HG02798 (cell line): ENCODE results near the gene CFAP97D2.
A peak's percentile ranks its signal among the peaks of the same experiment; 100 is the strongest.
"Not testable (repeated sequence)": the region's sequence is repeated elsewhere in the genome, so short reads cannot be mapped to it uniquely, and the experiment has no call there.

Experiments
- ATAC-seq: cut with Tn5 transposase; IDR thresholded peaks from one replicate; pipeline ENCODE4 v1.9.1; 2021; ENCODE audit warnings: mild to moderate bottlenecking; ENCODE audit not compliant: unreplicated experiment, poor library complexity

The CFAP97D2 gene

DNA sequence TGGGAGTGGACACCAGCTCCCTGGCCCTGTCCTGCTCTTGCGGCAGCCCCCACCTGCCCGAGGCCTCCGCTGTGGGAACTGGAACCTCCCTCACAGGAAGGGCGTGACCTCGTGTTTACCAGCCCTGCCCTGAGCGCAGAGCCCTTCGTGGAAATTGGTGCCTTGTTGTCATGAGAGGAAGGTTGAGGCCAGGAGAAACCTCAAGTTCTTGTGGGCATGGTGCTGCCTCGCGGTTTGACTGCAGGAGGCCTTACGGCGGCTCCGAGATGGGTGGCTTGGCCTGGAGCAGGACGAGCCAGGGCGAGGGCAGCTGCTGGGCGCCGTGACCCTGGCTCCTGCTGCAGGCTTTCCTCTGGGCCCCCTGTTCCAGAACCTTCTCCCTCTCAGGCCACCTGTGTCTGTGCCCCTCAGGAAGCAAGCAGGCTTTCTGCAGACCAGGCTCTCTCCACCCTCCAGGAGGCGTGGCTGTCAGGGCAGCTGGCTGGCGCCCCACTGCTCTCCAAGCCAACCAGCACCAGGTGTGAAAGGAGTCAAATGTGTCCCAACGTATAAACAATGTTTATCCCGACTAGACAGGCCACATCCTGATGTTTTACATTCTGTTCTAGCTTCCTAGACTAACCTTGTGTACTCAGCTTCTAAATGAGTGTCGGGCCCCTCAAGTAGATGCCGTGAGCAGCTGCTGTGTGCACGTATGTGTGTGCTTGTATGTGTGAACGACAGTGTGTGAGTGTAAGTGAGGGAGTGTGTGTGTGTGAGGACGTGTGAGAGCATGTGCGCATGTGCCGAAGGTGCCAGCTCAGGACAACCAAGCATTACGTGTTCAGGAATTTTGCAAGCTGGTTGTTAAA lies 36.2 kb upstream of the CFAP97D2 start:
- ATAC-seq: no peak

- peak; percentile 61 for ATAC-seq
Measured at GRCh38 chr13:114143806-114144605, 35.1 kb upstream of the CFAP97D2 start.

DNA sequence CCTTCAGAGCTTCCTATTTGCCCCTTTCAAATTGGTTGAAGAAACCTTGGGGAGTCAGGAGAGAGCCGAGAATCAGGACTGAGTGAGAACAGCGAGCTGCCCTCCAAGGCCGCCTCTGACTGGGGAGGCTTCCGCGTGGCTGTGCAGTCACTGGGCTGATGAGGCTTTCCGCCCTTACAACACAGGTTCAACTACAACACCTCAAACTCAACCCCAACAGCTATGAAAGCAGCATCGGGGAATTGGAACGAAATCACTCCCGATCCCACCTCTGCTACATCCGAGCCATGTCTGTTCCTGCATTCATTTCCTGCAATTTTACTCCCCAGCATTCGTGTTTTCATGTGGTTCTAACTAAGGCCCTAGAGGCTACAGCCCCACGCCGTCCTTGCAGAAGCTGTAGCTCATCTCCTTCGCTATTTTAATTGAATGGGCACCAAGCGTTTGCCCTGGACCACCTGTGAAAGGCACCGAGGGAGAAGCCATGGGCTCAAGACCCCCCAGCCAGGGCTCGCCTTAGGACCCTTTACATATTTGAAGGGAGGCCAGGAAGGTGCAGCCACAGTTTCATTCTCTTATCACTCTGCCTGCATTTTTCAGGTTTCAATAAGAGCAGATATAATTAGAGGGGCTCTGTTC lies 34.3 kb upstream of the CFAP97D2 start:
- ATAC-seq: no peak

- no peak for ATAC-seq
Measured at GRCh38 chr13:114145256-114145655, 33.8 kb upstream of the CFAP97D2 start.

- no peak for ATAC-seq
Measured at GRCh38 chr13:114145722-114146121, 33.3 kb upstream of the CFAP97D2 start.

DNA sequence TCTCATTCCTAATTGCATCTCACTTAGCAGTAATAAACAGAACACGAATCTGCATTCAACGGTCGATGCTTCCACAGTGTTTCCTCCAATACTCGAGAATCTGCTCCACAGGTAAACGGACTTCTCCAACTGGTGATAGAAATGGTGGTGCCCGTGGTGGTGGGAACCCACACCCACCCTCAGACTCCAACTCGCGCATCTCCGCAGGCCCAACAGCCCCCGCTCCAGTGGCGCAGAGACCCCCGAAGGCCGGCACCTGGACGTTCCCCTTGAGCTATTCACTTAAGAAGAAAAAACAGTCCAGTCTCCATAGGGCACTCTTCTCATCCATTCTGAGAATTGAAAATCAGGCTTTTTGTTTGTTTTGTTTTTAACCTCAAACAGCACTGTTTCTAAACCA lies 32.9 kb upstream of the CFAP97D2 start:
- ATAC-seq: no peak

- no peak for ATAC-seq
Measured at GRCh38 chr13:114146629-114147028, 32.4 kb upstream of the CFAP97D2 start.

DNA sequence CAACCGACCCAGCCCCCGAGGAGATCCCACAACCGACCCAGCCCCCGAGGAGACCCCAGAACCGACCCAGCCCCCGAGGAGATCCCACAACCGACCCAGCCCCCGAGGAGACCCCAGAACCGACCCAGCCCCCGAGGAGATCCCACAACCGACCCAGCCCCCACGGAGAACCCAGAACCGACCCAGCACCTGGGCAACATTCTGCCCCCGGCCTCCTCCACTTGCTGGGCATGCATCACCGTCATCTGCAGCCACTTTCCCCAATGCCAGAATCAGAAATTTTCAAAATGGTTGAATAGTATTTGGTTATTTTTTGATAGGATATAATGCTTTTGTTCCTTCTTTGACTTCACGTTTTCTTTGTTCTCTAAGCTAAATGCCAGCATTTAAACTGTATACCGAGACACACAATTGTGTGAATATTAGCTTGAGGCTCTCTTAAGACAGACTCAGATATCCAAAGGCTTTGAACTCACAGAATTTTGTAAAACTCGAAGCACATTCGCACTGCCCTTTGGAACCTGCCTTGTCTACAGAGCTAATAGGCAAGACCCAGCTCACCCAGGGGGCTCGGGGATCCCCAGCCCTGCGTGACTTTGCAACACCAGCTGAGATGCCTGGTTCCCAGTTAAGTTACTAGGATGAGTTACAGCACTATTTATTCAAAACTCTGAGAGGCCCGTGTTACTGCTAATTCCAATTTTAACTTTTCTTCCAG lies 31.1 kb upstream of the CFAP97D2 start:
- ATAC-seq: peak; percentile 10

- ATAC-seq: peak; percentile 76
Measured at GRCh38 chr13:114148521-114148855, 30.6 kb upstream of the CFAP97D2 start.

DNA sequence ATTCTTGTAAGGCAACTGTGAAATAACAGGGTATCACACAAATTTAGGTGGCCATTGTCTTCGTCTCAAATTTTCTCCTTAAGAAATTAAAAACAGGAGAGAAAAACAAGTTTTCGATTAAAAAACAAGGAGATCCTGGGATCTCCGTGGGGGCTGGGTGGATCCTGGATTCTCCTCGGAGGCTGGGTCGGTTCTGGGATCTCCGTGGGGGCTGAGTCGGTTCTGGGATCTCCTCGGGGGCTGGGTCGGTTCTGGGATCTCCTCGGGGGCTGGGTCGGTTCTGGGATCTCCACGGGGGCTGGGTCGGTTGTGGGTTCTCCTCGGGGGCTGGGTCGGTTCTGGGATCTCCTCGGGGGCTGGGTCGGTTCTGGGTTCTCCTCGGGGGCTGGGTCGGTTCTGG lies 30.2 kb upstream of the CFAP97D2 start:
- not testable (repeated sequence) for ATAC-seq

DNA sequence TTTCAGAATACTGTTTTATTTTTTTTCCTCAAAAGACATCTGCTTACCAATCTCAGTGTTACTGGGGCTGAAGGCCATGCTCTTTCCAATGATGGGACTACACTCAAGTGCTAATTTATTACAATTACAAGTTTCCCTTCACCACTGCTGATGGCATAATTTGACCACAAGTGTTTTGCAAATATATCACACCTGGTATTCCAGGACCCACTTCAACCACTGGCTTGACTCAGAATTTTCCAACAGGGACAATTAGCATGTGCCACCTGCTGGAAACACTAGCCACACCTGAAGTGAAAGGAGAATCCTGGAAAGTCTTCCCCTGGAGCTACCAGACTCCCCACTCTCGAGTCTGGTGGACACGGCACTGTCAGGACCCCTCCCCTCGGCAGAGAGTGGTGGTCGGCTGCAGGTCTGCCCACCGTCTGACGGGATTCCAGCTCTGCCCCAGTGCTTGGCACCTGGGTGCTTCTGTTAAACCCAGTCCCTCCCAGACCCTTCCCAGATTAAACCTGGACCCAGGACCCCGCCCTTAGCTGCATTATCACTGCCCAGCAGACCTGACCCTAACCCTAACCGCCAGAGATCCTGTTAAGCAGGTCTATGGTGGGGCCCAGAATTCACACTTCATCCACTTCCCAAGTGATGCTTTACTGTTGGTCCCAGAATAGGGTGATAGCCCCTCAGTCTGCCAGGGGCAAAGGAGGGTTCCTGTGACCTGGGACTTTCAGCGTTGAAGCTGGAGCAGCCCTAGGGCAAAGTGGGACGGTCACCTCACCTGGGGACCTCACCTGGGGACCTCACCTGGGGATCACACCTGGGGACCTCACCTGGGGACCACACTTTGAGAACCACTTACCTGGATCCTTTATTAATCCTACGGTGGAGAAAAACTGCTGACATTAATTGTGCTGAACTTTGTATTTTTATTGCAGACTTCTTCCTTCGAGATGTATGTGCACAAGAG lies 29.0 kb upstream of the CFAP97D2 start:
- no peak for ATAC-seq

GRCh38 chr13:114151031-114151430 lies 28.0 kb upstream of the CFAP97D2 start:
- ATAC-seq: no peak

DNA sequence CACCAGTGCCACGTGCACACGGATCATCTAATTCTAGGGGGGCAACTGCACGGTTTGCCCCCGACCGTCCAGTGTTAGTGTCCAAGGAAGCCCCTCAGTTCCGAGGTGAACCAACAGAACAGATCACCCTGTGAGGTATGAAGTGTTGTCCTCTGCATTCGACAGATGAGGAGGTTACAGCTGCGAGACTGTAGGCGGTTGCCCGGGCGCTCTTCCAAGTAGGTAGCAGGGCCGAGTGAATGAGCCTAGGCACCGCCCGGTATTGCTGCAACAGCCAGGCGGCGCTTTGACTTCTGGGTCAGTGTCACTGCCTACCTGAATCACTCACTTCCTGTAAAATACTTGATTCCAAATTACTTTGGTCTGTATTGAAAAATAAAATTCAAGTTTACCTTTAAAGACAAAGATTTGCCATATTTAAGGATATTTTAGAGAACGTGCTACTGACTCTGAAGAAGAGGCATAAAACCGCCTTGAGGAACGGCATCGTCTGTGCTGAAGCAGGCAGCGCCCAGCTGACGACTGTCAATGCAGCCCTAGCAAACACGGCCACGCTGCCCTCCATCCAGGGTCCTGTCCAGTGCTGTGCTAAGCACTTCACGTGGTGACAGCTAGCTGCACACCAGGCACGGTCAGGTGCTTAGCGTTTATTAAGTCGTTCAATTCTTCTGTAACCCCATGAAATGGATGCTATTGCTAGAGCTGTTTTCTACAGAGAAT lies 27.3 kb upstream of the CFAP97D2 start:
- ATAC-seq: no peak

DNA sequence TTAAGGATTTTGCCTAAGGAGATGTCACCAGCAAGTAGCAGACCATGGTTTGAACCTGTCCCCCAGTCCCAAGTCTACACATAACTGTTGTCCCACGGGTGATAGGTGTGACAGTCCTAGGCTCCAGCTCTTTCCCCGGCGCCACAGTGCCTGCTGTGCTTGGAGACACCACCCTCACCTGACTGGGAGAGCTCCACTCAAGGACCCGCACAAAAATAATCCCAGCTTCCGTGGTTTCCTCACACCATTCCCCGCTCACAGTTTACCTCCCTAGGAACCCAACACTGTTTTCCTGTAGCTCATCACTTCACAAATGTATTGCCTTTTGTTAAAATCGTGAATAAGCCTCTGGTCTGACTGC lies 26.8 kb upstream of the CFAP97D2 start:
- ATAC-seq: no peak

- ATAC-seq: no peak
Measured at GRCh38 chr13:114152831-114153371, 26.2 kb upstream of the CFAP97D2 start.

- ATAC-seq: no peak
Measured at GRCh38 chr13:114153485-114154080, 25.5 kb upstream of the CFAP97D2 start.

DNA sequence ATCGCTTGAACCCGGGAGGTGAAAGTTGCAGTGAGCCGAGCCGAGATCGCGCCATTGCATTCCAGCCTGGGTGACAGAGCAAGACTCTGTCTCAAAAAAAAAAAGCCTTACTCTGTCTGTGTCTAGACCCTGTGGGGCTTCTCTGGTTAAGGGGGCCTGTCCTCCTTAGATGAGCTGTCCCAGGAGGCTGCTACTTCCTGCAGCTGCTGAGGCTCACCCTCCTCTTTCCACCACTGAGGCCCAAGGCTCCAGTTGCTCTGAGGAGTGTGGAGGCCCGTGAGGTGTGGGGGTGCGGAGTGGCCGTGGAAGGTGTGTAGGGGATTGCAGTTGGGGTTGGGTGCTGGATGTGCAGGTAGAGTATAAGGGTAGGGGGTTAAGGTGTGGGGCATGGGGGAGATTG lies 24.6 kb upstream of the CFAP97D2 start:
- ATAC-seq: no peak

DNA sequence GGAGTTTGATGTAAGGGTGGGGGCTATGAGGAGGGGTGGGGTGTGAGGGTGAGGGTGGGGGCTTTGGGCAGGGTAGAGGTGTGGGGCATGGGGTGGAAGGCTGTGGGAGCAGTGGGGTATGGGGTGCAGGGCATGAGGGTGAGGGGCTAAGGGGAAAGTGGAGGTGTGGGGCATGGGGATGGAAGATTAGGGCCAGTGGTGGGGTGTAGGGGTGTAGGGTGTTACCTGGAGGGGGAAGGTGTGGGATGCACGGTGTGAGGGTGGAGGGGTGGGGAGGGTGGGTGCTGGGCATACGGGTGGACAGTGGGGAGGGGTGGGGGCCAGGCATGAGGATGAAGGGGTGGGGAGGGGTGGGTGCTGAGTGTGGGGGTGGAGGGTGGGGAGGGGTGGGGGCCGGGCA lies 23.7 kb upstream of the CFAP97D2 start:
- no peak for ATAC-seq
